LoVo (cell line): ENCODE data around the gene LYPD4.

Source experiments
- DNase-seq: peaks from one replicate; pipeline ENCODE4 v3.0.0-alpha.2; 2016; ENCODE audit warnings: low spot score

LYPD4 gene

DNA sequence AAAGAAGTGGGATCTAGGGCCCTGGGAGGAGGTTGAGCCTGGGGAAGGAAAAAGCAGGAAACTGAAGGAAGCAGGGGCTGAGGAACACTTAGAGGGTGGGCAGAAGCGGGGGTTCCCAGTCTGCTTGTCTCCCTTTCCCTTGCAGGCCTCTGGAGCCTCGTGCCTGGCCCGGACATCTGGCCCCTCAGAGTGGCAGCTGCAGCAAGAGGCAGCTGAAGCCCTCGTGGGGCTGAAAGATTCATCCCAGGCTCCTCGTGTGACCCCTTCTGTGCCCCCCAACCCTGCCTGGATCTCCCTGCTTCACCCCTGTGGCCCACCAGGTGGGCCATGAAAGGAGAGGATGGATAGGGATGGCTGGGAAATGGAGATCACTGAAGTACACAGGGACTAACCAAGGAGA, 5.9 kb upstream of the LYPD4 start:
- no peak for DNase-seq

DNA sequence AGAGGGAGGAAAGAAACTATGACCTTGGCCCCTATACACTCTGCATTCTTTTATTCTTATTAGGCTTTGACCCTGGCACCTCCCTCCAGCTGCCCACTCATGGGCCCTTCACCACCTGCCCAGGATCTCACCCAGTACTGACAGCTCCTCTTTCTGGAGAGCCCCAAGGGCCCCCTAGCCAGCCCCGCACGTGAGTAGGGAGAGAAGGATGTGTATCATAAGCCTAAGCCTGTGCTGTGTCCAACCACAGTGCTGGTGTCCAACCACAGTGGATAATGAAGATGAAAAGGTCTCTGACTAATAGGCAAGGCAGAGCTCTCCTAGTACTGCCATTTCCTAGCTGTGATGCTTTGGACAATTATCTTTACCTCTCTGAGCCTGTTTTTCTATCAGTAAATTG, 4.6 kb upstream of the LYPD4 start:
- DNase-seq = no peak

DNA sequence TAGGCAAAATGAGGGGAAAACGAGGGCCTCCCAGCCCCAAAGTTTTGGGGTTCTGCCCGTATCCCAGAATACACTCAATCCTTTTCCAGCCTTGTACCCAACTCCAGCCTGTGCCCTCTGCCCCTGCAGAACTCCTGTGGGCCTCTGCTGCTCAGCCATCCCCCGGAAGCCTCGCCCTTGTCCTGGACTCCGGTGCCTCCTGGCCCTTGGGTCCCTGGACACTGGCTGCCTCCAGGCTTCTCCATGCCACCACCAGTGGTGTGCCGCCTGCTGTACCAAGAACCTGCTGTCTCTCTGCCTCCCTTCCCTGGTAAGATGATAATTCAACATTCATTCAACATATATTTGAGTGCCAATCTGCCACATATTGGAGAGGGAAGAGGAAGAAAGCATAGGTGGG, 4.2 kb upstream of the LYPD4 start:
- DNase-seq = no peak

DNA sequence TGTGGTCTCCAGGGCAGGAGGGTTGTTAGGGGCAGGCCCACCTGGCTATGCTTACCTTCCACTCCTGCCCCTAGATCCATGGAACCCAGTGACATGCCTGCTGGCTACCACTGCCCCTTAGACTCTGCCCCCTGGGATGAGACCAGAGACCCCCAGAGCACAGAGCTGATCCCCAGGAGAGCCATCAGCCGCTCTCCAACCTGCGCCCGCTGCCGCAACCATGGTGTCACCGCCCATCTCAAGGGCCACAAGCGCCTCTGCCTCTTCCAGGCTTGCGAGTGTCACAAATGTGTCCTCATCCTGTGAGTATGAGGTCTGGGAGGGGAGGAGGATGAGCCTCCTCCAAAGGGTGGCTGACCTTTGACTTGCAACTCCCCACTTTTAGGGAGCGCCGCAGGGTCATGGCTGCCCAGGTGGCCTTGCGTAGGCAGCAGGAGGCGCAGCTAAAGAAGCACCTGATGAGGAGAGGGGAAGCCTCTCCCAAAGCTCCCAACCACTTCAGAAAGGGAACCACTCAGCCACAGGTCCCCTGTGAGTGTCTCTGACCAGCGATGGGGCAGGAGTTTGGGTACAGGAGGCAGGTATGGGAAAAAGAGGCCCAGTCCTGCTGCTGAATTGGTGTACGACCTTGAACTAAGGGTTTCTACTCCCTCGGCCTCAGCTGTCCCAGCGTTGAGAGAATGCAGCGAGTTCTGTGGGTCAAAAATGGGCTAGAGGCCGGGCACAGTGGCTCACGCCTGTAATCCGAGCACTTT, 3.0 kb upstream of the LYPD4 start:
- no peak for DNase-seq

DNA sequence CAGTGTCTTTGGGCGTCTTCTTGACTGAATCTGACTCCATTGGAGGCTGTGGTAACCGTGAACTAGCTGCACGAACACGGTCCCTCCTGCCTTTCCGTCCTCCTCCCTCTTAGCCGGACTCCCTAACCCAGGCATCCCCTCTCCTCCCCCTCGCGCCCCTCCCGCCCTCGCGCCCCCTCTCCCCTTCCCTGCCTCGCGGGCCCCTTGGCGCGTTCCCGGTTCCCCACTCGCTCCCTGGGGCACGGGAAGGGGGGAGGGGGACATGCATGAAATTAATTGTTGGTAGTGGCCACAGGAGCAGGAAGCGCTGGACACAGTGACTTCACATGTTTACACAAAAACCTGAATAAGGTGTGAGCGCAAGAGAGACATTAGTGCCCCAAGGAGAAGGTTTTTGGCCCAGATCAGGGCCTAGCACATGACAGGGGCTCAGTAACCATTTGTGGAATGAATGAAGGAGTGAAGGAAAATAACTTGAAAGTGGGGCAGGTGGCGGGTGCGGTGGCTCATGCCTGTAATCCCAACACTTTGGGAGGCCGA, 638 bp upstream of the LYPD4 start:
- DNase-seq = no peak

DNA sequence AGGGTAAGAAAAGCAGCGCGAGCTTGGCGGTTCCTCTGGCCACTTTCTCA, 343 bp upstream of the LYPD4 start, which contains the start of gene DMRTC2:
TSS of gene DMRTC2 (plus strand) at position 42 of the 50 bp plus-strand sequence. CDS start 2,387 bp downstream, outside the sequence.
- DNase-seq = no peak

DNA sequence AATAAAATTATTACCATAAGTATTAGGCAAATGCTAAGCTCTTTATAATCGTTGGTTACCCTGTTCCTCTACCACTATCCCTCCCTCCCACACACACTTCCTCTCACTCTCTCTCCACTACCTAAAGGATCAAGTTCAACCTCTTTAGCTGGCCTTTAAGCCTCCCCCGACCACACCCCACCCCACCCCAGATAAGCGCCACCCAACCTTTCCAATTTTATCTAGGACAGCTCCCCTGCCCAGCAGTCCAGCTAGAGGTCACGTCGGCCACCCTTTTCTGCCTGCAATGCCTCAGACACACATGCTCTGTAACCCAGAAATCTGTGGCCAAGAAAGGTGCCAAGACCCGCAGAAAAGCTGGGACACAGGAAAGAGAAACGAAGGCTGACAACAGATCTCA, 1.1 kb downstream of the LYPD4 start:
- no peak for DNase-seq

DNA sequence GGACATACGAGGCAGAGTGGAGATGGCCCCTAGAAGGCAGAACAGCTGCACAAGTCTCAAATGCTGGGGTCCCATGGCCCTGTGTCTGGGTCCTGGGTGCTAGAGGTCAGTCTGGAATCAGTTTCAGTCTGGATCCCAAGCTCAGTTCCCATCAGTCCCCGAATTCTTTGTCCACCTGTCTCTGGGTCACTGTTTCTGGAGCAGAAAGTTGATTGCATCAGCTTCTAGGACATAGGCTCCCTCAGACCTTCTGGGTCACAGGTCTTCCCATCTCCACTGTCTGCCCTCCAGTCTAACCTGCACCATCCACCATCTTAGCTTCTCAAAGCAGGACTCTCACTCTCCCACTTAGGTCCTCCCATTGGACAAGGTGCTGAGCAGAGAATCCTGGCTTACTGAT, 5.3 kb downstream of the LYPD4 start:
- no peak for DNase-seq

DNA sequence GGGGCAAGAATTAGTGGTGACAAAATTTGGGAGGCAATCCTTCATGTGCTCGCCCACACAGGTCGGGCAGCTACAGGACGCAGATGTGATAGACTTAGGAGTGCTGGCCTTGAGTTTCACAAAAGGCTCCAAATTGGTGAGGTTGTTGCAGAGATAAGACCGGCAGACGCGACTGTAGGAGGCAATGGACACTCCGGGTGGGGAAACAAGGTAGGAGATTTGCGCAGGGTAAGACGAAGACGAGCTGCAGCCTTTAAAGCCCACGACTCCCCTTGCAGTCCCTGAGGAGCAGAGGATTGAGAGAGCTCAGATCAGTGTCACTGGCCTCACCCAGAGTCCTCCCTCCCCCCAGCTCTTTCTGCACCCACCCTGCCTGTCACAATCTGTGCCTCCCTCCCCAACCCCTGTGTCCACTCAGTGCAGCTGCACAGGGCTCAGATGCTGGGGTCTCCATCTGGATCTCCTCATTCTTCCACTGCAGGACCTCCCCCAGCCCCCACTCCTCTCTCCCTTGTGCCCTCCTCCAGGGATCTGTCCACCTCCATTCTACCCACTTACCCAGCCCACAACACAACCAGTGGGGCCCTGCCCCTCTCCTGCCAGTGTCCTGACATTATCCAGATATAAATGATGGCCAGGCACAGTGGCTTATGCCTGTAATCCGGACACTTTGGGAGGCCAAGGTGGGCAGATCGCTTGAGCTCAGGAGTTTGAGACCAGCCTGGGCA, 6.3 kb downstream of the LYPD4 start:
- DNase-seq = no peak

DNA sequence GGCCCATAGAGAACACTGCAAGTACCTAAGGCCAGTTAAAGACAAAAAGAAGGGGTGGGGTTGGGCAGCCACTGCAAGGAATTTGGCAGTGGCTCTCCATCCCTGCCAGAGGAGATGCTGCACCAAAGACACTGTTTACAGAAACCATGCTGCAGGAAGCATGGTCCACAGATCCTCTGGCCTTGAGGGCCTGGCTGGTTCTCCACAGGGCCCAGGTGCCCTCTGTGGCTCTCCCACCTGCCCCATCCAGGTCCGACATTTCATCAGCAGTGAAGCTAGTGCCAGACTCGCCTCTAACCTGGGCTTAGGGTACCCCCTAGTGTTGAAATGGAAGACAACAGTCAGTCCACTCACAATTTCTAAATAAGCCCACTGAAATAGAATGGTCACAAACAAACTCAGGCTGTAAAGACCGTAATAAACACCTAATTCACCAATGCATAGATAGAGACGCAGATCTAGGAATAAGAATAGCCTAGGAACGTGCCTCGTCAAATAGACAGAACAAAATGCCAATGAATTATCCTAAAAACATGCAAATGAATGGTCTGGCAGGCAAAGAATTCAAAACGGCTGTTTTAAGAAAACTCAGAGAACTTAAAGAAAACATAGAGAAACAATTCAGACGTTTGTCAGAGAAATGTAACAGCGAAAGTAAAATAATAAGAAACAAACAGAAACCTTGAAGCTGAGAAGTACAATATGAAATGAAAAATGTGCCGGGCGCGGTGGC, 23.3 kb downstream of the LYPD4 start:
- peak; percentile 53 for DNase-seq

DNA sequence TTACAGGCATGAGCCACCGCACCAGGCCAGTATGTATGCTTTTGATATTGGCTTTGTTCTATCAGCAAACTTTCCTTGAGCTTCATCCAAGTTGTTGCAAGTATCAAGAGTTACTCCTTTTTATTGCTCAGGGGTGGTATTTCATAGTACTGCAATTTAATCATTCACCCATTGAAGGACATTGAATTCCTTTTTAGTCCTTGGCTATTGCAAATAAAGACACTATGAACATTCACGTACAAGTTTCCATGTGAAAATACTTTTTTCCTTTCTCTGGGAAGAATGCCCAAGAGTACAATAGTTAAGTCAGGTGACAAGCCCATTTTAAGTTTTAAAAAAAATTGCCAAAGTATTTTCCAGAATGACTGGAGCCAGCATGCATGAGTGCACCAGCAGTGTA, 27.7 kb downstream of the LYPD4 start:
- no peak for DNase-seq

DNA sequence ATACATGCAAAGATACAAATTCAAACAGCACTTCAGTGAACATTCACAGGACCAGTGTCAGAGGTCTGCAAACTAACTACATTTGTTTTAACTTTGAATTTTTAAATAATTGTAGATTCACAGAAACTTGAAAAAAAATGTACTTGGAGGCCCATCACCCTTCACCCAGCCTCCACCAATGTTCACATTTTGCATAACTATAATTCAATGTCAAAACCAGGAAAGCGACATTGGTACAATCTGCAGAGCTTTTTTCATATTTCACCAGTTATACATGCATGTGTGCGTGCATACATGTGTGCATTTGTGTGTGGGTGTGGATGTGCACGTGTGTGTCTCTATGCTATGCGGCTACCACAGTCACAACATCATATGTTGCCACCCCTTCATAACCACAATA, 29.2 kb downstream of the LYPD4 start:
- DNase-seq = no peak

DNA sequence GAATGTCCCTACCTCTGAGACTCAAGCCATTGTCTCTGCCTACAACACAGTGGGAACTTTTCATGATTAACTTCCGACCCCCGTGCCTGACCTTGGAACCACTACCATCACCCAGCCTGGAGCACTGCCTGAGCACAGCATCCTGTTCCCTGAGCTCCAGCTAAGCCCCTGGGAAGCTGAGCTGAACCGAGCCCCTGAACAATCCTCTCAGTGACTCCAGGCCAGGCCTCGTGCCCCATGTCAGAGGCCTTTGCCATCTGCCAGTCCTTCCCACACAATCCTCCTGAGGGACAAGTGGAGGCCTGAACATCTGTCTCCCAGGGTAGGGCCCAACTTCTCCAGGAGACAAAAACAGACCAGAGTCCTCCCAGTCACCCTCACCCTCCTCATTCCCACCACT, 30.6 kb downstream of the LYPD4 start:
- no peak for DNase-seq

DNA sequence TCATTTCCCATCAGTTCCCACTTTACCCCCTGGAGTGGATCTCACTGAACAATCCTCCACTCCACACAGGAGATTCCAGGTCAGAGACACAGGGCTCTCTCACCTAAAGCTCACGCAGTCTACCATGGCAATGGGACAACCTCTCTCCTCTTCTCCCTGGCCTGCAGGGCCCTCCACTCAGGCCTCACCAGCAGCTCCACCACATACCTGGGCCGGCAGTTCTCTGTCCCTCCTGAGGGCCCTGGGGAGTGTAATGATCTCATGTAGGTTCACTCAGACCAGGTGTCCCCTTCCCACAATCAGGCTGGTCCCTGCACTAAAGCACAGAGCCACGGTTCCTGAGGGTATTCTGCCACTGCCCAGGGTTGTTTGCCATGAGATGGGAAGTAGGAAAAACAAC, 32.5 kb downstream of the LYPD4 start:
- DNase-seq = no peak

DNA sequence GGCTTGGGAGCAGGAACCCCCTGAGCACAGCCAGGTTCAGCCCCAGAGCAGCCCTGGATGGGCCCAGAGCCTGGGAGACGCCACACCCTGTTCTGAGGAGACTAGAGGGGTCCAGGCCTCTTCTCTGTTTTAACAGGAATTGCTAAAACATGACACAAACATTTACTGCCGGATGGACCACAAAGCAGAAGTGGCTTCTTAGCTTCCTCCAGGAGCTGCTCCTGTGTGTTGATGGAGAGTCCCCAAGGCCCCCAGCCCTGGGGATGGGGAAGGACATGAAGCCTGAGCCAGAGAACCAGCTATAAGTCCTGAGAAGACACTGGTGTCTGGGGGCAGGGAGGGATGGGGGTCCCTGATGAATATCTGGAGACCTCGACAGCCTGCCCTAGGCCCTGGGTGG, 33.4 kb downstream of the LYPD4 start:
- DNase-seq = no peak

DNA sequence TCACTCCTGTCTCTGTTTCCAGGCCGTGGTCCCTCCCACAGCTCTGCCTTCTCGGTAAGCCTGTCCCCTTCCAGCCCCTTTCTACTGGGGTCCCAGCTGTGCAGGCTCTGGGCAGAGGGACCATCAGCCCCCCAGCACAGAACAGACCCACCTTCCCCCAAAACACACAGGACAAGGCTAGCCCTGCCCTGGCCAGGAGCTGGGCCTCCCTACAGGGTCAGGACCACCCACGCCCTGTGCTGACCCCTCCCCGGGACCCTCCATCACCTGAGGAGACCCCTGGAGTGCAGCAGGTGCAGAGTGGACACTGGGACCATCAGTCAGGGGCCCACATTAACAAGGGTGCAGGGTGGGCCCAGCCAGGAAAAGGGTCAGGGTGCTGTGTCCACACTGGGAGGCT, 34.2 kb downstream of the LYPD4 start:
- DNase-seq = no peak

DNA sequence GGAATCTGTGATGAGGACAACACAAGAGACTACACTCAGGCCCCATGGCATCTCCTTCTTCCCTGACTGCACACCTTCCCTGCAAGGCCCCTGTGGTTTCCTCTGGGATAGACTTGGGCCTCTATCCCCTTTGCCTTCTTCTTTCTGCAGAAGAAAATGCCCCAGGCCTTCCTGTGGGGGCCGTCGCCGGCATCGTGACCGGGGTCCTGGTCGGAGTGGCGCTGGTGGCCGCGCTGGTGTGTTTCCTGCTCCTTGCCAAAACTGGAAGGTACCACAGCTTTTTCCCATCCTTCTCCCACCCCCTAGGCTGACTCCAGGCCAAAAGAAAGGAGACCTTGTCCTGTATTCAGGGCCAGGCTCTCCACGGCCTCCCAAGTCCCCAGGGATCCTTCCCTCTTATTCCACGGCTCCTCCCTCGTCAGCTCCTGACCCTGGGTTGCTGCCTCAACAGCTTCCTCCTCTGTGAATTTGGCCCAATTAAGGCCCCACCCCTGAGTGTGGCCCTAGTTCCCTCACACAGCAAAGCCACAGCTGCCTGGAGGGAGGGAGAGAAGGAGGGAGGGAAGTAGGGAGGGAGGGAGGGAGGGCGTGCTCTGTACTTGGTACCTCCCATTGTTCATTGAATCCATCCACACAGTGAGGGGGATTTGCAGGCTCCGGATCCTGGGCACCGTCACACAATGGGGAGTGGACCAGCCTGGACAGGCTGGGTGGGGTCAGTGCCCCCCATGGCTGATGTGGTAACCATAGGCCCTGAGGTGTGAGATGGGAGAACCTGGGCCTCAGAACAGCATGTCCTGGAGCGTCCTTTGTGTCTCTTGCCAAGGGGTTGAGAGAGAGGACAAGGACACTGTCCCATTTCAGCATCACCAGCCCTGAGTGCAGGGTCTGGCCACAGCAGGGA, 35.6 kb downstream of the LYPD4 start:
- DNase-seq = no peak

DNA sequence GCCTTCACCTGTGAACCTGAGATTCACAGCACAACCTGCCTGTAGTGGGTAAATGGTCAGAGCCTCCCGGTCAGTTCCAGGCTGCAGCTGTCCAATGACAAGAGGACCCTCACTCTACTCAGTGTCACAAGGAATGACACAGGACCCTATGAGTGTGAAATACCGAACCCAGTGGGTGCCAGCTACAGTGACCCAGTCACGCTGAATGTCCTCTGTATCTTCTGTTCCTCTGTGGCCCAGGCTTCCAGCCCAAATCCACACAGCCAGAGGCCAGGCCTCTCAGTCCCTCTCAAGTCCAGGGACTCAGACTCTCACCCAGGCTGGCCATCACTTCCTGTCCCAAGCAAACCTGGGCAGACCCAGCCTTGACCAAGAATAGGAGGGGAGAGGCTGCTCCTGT, 37.3 kb downstream of the LYPD4 start:
- no peak for DNase-seq

DNA sequence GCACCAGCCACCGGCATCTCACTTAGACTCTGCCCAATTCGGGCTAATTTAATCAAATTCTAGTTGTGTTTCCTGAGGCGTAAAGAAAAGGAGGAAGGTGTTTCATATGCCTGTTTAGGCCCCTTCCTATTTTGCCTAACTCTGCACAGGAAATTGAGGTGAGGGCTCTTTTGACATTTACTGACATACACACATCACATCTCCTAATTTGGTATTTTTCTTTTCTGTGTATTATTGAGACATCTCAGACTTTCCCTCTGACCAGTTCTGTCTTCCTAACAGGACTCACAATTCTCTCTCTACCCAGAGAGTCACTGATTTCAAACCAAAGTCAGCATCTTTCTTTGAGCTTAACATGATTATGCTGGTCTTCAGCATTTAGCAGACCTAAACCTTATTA, 40.1 kb downstream of the LYPD4 start:
- no peak for DNase-seq

DNA sequence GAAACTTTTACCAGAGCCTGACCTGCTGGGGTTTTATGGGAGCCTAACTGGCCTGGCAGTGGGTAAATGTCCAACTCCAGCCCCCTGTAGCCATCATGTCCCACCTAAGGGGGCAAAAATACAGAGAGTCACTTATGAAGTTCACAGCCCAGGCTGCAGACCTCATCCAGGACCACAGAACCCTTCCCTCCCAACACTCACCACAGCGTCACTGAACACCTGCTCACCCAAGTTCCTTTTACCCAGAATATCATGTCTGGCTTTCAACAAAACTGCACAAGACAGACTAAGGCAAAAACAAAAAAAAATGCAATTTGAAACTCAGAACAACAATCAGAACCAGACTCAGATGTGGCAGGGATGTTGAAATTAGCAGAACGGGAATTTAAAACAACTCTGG, 41.7 kb downstream of the LYPD4 start:
- DNase-seq = no peak

DNA sequence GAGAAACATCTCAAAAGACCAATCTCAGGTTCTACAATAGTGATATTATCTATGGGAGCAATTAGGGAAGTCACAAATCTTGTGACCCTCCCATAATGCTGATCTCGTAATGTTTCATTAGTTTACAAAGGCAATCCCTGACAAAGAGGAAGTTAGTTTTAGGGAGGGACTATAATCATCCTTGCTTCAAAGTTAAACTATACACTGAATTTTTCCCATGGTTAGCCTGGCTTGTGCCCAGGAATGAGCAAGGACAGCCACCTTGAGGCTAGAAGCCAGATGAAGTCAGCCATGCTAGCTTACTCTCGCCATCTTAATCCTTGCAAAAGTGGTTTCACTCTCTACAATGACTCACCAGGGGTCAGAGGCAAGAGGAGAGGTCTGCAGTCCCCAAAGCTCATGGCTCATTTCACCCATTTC, 42.7 kb downstream of the LYPD4 start:
- DNase-seq = peak; percentile 18

DNA sequence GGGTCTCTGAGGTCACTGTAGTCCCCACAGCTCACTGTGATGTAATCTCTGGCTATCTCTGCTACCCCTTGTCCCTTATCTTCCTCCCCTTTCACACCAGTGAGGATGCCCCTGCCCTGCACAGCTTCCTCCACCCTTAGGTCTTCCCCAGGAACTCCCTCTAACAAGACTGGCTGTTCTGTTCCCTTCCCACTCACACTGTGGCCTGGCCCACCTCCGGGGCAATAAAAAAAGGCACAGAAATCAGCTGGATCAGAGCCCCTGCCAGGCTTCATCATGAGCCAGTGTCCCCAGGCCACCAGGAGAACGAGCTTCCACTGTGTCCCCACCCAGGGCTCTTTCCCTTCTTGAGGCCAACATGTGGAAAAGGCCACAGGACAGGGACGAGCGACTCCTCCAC, 43.5 kb downstream of the LYPD4 start:
- no peak for DNase-seq
